Kidney epithelial cell (primary cell): Measurements from ENCODE around the gene GUF1. TPM values are rescaled to one million over a fixed set of nuclear protein-coding genes. Genes with fewer than 3 reads are reported as not detected.

Experiments
- DNase-seq: peaks from one replicate; pipeline ENCODE4 v3.0.0-alpha.2; 2010; ENCODE audit warnings: low read depth
- H3K27me3 ChIP-seq: 2 replicates; pipeline ENCODE4 v1.6.0; 2011; ENCODE audit warnings: low read length; ENCODE audit not compliant: control insufficient read depth, insufficient read depth
- H3K36me3 ChIP-seq: 2 replicates; pipeline ENCODE4 v1.5.1; 2011; ENCODE audit warnings: low read length; ENCODE audit not compliant: control insufficient read depth, insufficient read depth
- H3K4me3 ChIP-seq: 2 replicates; pipeline ENCODE4 v1.5.1; 2011; ENCODE audit warnings: low read depth, mild to moderate bottlenecking, control low read depth, low read length
- total RNA-seq: library from RNA; depleted of rRNA; stranded (reverse); fragments of >200 nt; gene quantifications from 2 replicates; pipeline ENCODE4 v1.2.3, GENCODE V29; 2015
- TF ChIP-seq, protein P1 (sequence below): IDR thresholded peaks from 2 replicates; pipeline ENCODE4 v1.5.1; 2011; ENCODE audit warnings: mild to moderate bottlenecking, moderate library complexity, low read length, control low read depth, inconsistent platforms; ENCODE audit not compliant: insufficient read depth, poor library complexity, severe bottlenecking

Gene GUF1
- total RNA-seq, 1 donor from 2014 or later, result 27.7 TPM

DNA sequence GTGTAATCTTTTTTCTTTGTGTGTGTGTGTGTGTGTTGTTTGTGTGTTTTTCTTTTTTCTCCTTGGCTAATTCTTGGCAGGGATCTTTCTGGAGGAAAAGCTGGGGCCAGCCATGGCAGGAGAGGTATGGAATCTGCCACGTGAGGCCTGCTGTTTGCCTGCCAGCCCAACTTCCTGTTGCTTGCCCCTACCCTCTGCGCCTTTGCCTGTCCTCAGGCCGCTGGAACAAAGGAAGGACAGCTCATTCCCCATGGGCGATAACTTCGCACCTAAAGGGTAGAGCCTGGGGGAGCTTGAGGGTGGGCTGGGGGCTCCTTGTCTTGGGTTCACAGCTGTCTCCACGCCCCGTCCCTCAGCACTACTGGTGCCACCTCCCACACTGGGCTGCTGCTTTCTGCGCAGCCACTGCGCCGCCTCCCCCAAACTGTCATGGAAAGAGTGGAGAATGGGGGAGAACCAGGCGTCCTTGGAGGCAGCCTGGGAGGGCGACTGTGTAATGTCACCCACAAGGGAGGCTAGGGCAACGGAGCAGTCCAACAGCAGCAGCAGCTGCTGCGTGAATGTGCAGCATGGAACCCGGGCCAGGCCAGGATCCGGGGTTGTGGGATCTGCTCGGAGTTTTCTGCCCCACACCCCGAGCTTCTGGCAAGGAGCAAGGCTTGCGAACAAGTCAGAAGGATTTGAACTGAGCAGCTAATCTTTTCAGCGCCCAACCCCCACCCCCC, 14.5 kb upstream of the GUF1 start:
- no peaks in the 10 kb centered on the region for H3K27me3 ChIP-seq
- TF ChIP-seq, protein P1, sequence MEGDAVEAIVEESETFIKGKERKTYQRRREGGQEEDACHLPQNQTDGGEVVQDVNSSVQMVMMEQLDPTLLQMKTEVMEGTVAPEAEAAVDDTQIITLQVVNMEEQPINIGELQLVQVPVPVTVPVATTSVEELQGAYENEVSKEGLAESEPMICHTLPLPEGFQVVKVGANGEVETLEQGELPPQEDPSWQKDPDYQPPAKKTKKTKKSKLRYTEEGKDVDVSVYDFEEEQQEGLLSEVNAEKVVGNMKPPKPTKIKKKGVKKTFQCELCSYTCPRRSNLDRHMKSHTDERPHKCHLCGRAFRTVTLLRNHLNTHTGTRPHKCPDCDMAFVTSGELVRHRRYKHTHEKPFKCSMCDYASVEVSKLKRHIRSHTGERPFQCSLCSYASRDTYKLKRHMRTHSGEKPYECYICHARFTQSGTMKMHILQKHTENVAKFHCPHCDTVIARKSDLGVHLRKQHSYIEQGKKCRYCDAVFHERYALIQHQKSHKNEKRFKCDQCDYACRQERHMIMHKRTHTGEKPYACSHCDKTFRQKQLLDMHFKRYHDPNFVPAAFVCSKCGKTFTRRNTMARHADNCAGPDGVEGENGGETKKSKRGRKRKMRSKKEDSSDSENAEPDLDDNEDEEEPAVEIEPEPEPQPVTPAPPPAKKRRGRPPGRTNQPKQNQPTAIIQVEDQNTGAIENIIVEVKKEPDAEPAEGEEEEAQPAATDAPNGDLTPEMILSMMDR, result no peak
- no peak for DNase-seq

DNA sequence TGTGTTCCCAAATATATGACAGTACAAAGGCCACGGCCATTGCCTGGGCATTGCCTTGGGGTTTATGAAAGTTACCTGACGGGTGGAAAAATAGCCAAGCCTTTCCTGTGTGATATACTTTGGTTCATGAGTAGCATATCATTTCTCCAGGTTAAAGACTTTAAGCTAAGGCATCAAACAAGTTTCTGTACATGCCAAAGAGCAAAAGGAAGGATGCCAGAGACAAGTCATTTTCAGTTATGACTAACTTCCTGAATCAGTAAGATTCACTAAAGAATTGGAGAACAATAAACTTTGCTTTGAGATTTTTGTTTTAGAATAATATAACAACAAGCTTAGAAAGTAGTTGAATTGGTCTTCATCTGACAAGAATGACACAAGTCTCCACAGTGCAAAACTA, 9.7 kb upstream of the GUF1 start:
- Histone ChIP-seq H3K4me3 (no peak overlapping the region), H3K36me3 (no peaks in the 10 kb centered on the region), H3K27me3 (no peaks in the 10 kb centered on the region)
- no peak for DNase-seq
- TF ChIP-seq, protein P1, result no peak

More for the DNA sequence above, 14.5 kb upstream of the GUF1 start:
- no peak overlapping the region for H3K4me3 ChIP-seq
- H3K36me3 ChIP-seq, result no peaks in the 10 kb centered on the region

DNA sequence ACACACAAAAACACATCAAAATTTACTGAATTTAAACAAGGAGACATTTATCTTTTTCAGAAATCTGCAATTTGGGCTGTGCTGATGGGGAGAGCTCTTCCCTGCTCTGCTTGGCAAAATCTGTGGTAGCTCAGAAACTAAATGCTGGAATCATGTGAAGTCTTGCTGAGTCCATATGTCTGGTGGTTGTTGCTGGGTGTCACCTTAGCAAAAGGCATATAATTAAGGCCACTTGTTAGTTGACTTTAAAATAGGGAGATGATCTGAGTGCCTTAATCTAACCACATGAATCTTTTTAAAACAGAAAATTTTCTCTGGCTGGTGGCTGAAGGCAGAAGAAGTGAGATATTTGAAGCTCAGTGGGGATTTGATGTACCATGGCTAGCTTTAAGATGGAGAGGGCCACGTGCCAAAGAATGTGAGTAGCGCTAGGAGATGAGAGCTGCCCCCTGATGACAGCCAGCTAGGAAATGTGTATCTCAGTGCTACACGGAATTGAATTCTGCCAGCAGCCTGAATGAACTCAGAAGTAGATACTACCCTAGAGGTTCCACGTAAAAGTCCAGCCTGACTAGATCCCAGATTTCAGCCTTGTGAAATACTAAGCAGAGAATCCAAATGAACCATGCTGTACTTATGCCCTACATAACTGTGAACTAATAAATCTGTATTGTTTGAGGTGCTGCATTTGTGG, 7.6 kb upstream of the GUF1 start:
- TF ChIP-seq, protein P1, result no peak

DNA sequence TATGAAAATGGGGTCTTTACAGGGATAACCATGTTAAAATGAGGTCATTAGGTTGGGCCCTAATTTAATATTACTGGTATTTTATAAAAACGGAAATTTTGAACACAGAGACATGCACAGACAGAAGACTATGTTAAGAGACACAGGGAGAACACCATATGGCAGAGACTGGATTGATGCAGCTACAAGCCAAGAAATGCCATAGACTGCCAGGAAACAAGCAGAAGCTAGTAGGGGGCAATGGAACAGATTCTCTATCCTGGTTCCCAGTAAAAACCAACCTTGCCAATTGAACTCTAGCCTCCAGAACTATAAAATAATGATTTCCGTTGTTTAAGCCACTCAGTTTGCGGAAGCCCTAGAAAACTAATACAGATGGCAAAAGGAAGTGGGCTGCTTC, 6.6 kb upstream of the GUF1 start:
- TF ChIP-seq, protein P1, result no peak
- Histone ChIP-seq H3K27me3 (no peaks in the 10 kb centered on the region), H3K36me3 (no peaks in the 10 kb centered on the region), H3K4me3 (no peak overlapping the region)
- DNase-seq, result no peak

More for the DNA sequence above, 7.6 kb upstream of the GUF1 start:
- H3K27me3 ChIP-seq, result no peaks in the 10 kb centered on the region
- H3K36me3 ChIP-seq, result no peaks in the 10 kb centered on the region
- no peak for DNase-seq
- no peak overlapping the region for H3K4me3 ChIP-seq

DNA sequence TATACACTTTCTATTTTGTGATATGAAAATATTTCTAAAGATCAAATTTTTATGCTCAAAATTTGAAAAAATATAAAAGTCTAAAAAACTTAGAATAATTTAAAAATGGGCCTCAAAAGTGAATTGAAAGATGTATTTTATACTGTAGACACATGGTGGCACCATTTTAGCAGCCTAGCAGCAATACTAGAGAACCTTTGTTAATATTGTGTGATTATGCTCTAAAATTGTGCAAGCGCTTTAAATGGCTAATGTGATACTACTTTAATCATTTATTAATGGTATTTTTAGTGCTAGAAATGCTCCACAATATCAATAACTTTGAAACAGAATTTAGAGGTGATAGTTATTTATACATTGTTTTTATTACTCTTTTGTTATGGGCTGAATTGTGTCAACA, 3.7 kb upstream of the GUF1 start:
- no peak for DNase-seq

More for the DNA sequence above, 3.7 kb upstream of the GUF1 start:
- no peaks in the 10 kb centered on the region for H3K27me3 ChIP-seq
- TF ChIP-seq, protein P1, result no peak
- no peak overlapping the region for H3K4me3 ChIP-seq
- no peaks in the 10 kb centered on the region for H3K36me3 ChIP-seq
